GM19328 (cell line): ENCODE measurements around the gene OR10J4.
"Not testable (repeated sequence)": the region's sequence is repeated elsewhere in the genome, so short reads cannot be mapped to it uniquely, and the experiment has no call there.

Experiments
- ATAC-seq: cut with Tn5 transposase; IDR thresholded peaks from one replicate; pipeline ENCODE4 v1.9.1; 2021; ENCODE audit warnings: mild to moderate bottlenecking, moderate library complexity; ENCODE audit not compliant: unreplicated experiment

Gene OR10J4

DNA sequence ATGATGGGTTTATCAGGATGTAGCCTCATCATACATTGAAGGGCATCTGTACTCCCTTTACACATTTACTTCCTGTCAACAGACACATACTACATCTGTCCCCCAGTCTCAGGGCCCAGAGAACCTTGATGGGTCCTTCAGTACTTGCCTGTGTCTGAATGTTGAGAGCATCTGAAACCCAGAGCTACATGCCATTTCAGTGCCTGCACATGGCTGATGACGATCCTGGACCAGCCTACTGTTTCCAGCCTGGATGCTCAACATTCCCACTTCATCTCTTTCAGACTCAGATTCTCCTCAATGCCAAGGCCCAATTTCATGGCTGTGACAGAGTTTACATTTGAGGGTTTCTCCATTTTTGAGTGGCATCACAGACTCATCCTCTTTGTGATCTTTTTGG is at the start of gene OR10J4:
Gene OR10J4, plus strand, starts transcription at position 301 of the 400 bp plus-strand sequence.
- ATAC-seq = no peak

DNA sequence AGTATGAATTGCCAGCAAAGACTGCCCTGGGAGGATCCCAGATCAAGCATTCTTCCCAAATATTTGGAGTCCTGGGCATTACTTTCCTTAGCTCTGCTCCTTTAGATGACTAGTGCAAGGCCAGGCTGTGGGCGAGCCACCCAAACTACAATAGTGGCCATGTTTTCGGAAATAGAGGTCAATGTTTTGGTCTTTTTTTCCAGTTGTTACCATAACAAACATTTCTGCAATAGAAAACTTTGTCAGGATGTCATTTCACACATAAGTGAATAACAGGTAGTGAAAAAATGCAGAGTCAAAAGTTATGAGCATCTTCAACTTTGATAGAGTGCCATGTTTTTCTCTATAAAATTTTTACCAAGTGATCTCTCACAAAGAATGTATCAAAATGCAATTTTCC is 25.2 kb upstream of the OR10J4 start:
- ATAC-seq = no peak

DNA sequence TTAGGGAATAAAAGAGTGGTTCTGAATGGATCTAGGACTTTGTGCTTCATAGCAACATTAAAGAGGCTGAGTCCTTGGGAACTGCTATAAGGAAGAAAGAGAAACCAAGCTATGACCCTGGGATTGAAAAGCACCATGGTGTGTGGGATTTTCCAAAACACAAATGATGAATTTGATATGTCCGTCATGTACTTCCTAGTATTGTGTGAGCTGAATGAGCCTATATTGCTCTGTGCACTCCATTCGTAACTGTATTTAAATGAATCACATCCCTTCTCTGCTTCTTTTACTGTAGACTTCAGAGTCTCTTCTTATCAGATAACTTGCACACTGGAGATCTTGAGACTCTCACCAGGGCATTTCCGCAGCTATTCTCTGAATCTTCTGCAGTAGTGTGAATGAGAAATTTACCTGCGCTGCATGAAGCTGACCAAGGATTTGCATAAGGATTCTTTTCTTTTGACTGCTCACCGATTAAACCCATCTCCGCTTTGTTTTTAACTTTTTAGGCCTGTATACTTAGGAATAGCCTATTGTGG is 23.1 kb upstream of the OR10J4 start:
- ATAC-seq = no peak

DNA sequence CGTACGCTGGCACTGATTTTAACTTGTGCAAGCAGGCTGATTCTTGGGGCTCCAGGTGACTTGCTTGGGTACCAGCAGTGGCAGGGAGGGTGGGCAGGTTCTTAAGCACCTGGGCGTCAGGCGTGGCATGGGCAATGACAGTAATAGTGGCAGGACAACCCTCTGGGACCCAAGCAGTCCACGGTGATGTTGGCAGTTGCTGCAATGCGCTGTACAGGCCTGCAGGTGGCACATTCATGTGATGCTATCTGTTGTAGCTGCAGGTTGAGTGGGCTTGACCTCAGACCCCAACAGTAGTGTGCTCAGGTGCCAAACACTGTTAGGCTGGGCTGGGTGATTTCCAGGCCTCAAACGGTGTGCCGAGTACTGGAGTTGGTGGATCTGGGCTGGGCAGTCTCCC is 10.2 kb upstream of the OR10J4 start:
- ATAC-seq = no peak

DNA sequence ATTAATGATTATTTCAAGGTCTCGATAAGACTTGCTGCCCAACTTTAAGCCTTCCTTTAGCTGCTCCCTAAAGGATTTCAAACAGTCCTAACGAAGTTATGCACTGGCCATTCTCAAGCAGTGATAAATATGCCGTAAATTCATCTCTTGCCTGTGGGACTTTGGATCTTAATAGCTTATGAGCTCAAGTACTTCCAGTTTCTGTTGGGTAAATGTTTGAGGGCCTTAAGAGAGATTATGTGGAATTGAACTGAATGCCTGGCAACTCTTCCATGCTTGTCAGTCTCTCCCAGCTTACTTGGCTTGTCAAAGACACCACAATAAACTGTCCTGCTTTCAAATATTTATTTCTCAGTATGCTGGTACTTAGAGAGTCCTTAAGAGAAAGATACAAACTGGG is 3.5 kb upstream of the OR10J4 start:
- ATAC-seq = no peak

DNA sequence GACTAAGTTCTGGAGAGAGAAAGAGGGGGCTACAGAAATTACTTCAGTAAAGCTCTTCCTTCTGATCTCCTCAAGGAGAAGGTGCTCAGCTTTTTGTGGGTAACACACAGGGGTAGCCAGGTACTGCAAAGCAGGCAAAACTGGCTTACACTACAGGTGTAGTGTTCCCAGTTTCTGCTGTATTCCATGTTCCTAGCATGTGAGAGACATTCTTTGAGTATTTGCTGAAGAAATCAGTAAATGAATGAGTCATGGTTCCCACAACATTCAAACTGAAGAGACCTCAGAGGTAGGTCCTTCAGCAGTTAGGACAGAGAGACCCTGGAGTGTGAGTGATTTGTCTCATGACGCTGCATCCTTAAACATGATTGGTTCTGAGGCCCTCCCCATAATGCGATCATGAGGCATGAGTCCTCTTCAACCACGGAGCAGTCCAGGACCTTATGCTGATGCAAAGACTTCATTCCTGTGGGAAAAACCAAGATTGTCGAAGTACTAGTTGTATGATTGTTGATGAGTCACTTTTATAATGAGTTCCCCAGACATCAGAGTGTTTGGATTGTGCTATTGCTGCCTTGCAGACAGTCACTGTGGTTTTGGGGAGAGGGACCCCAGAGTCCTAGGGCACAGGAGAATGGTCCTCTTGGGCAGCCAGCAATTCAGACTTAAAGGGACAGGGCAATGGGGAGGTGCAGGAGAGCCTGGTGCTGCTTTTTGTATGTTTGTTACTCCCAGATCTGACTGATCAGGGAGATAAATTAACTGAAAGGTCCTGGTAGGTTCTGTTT is 2.7 kb upstream of the OR10J4 start:
- no peak for ATAC-seq

DNA sequence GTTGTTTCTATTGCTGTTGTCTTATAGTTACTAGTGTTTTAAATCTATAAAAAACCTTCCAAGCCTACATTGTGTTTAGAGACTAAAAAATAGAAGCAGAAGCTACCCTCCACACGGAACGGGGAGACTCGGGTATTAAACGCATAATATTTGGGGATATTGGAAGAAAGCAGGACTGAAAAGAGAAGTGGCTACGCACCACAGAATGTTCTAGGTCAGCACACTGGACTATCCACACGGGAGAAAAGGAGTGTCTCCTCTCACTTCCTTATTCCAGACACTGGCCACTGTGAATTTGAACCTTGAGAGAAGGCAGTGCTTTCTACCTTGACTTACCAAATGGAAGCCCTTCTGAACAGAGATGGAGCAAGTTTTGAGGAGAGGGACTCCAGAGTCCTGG is 1.0 kb upstream of the OR10J4 start:
- ATAC-seq = no peak

DNA sequence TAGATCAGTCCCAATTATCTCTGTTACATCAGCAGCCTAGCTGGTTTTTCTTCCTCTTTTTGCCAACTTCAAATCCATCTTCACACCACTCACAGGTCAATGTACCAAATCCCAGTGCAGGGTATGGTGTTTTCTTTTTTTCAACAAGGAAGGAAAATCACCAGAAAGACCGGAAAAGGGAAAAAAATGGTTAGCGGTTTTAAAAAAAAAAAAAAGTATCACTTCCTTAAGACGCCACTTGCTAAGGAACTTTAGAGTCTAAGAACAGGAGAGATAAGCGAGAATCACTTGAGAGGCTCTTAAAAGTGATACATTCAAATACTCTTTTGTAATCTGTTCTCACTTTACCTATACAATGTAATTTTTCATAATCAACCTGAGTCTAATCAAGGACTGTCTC is 4.5 kb downstream of the OR10J4 start:
- ATAC-seq = no peak

DNA sequence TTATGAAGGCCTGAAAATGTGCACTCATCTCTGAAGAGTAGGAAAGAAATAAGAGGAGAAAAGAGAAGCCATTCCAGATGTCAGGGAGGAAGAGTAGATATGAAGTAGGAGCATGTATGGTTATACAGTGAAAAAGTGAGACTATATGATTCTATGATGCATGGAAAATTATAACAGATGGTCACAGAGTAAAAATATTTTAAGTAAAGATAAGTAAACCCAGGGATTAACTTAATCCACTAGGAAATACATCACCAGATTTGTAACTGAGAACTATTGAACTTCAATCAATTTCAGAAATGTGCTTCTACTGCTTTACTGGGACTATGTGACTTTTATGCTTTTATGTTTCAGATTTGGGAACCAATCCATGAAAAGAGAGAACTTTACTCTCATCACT is 7.4 kb downstream of the OR10J4 start, which contains the start of gene OR10J1:
Gene OR10J1, plus strand, starts transcription at position 301 of the 400 bp plus-strand sequence. Its CDS starts 70 bp downstream, at position 371.
- no peak for ATAC-seq

DNA sequence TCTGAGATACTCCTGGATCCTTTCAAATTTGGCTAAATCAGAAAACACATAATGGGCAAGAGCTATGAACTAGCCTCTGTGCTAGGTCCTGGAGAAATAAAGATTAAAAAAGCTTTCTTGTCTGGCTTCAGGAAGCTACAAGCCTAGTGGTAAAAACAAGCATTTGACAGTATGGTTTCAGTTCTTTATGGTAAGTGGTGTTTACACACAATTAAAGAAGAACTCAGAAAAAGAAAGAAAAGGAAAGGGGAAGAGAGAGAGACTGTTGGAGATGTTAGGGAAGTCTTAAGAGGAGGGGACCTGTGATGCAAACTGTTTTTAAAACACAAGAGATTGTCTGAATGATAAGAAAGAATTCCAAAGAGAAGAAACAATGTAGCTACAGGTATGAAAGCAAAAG is 9.4 kb downstream of the OR10J4 start:
- ATAC-seq = no peak

DNA sequence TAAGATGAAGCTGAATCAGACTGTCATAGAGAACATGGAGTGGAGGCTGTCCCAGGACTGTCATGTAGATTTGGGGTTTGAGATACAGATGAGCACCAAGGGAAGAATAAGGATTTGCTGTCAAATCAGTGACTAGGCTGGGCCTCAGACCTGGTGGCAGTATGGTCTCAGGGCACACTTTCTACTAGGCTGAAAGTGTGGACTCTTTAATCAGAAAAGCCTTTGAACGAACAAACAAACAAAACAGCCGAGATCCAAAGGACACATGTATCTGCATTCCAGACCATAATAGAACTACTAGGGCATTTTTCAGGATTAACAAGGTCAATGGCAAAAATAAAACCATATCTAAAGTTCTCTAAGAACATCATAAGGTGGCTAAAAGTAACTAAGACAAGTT is 10.4 kb downstream of the OR10J4 start:
- no peak for ATAC-seq

DNA sequence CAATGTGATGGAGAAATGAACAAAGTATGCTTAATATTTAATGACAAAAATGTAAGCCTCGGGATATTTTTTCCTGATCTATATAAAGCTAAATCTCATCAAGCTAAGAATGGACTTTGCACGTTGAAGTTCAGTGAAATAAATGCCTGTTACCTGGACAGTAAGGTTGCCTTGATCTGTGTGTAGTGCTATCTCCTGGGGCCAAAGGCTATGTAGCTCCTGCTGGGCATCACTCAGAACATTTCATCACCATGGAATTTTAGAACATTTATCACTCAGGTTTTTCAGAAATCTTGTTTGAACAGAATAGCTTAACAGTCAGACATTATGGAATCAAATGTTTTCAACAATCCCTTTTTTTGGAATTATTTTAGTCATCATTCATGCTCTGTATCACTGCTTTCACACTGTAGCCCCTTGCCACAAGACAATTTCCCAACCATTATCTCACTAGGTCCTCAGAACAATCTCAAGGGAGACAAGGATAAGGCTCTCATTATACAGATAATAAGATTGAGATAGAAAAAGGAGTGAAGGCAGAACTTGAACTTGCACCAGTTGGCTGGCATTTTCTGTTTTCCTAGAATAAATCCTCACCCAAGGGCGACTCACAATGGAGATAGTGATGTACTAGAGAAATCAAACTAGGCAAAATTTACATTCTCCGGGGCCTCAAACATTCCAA is 11.2 kb downstream of the OR10J4 start:
- ATAC-seq = no peak

DNA sequence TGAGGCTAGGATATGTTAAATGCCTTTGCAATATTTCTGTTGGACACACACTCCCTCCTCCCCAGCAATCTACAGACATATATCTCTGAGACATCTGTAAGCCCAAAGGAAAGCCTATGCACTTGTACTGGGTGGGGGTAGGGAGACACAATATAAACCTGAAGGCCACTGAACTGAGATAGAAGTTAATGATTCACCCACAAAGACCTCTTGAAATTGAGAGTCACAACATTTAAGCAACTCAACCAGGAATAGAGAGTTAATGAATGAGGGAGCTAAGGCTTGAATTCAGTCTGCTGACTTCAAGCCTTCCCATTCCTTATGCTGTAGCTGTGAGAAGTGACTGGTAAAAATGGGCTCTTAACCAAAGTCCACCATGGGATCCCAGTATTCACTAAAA is 12.5 kb downstream of the OR10J4 start:
- ATAC-seq = no peak

DNA sequence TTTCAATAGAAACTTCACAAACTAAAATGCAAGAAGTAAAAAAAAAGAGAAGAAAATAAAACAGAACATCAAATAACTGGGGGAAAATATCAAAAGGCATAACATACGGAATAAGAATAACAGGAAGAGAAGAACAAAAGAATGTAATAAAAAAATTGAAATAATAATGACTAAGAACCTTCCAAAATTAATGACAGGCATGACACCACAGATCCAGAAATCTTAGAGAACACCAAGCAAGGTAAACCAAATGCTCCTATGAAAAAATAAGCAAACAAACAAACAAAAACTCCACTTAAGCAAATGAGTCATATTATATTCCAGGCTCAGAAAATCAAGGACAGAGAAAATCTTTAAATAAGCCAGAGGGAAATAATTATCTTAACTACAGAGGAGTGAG is 16.2 kb downstream of the OR10J4 start:
- no peak for ATAC-seq

DNA sequence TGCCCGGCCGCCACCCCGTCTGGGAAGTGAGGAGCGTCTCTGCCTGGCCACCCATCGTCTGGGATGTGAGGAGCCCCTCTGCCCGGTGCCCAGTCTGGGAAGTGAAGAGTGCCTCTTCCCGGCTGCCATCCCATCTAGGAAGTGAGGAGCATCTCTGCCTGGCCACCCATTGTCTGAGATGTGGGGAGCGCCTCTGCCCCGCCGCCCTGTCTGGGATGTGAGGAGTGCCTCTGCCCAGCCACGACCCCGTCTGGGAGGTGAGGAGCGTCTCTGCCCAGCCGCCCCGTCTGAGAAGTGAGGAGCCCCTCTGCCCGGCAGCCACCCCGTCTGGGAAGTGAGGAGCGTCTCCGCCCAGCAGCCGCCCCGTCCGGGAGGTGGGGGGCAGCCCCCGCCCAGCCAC is 17.6 kb downstream of the OR10J4 start:
- not testable (repeated sequence) for ATAC-seq

DNA sequence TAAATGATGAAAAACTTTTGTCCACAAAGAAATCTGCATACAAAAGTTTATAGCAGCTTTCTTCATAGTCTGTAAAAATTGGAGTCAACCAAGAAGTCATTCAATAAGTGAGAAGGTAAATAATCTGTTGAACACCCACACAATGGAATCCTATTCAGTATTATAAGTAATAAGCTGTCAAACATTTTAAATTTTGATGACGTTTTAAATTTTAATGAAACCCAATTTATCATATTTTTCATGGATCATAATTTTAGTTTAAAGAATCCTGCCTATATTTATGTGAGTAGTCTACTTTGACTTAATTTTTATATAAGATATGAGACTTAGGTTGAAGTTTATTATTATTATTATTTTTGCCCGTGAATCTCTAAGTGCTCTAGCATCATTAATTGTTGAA is 27.5 kb downstream of the OR10J4 start:
- ATAC-seq = no peak

DNA sequence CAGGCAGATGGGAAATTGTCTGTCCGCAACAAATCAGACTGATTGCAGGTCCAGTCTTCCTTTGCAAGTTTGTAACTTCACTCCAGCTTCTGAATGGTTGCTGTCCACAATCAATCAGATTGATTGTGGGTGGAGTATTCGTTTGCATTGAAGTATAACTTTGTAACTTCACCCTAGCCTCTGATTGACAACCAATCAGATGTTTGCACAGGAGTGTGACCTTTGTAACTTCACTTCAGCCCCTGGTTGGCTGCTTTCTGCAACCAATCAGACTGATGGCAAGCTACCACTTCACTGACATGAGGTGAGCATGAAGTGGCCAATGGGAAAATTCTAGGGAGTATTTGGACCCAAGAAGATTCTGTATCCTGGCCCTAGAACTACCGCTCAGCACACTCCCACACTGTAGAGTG is 33.2 kb downstream of the OR10J4 start:
- no peak for ATAC-seq

DNA sequence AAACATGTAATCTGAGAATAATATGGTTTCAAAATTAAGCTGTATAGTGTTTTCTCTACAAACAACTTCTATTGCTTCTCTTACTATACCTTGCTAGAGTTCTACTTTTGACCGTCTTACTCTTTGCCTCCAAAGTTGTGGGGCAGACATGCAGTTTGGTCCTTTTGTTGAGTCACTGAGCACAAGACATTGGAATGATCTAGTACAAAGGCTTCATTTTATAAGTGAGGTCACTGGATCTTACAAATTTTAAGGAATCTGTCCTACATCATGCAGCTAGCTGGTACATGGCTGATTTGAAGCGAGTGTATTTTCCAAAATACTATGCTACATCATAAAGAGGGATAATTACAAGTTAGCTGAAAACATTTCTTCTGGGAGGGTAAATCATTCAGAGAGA is 36.3 kb downstream of the OR10J4 start:
- ATAC-seq = no peak

DNA sequence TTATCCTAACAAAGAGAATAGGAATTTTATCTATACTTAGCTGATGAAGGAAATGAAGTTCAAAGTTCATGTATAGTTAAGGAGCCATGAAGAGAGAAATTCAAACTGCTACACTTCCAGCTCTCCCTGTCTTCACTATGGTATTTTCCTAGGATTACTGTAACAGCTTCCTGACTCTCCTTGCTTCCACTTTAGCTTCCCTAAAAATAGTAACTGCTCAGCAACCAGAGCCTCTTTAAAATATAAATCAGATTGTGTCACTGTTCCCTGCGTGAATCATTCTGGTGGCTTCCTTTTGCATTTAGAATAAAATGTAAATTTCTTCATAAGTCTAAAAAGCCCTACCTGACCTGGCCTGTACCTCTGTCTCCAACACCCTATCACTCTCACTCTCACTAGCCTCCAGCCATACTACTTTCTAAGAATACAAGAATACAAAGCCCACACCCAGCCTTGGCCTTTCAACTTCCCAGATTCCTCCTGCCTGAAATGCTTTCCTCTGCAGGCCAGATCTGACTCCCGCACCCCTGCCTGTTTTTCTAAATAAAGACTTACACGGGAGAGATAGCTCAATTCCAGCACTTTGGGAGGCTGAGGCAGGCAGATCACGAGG is 38.0 kb downstream of the OR10J4 start:
- no peak for ATAC-seq

DNA sequence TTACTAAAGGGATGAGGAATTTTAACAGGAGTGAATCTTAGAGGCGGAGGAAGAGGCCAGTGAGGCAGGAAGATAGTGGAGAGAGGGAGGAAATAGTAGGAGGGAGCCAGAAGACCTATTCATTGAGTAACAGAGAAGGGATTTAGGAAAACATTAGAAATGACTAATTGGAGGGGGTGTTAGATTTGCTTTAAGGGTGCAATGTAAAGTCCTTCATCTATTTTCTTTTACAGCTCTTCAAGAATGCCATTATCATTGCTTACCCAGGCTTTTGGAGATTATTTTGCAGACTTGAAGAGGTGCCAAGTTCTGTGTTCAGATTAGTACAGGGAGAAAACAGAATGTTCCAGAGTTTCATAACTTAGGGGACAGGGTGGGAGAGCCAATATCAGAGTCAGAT is 41.3 kb downstream of the OR10J4 start:
- no peak for ATAC-seq

DNA sequence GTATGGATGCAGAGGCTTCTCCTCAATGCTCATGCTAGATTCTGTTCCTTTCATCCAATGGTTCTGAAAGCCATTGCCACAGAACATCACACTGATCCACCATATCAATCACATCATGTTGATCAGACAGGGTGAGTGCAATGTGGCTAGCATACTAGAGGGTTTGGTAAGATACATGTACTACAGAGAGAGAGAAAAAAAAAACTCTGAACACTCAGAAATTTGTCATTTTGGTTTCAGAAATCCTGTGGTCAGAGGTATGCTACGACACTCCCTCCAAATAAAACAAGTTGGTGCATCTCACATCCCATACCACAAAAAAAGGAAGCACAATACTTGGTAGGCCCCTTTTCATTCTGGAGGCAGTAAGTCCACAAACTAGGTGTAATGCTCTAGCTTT is 42.9 kb downstream of the OR10J4 start:
- no peak for ATAC-seq
